Midbrain (tissue), 1 donor: ENCODE measurements around the gene PARD3B.

ENCODE experiments used
- DNase-seq: peaks from one replicate; lab custom pipeline; 2025; lab: John Stamatoyannopoulos, UW

The PARD3B gene

GRCh38 chr2:205273627-205274026 lies 728.4 kb downstream of the PARD3B start:
- DNase-seq = no peak

DNA sequence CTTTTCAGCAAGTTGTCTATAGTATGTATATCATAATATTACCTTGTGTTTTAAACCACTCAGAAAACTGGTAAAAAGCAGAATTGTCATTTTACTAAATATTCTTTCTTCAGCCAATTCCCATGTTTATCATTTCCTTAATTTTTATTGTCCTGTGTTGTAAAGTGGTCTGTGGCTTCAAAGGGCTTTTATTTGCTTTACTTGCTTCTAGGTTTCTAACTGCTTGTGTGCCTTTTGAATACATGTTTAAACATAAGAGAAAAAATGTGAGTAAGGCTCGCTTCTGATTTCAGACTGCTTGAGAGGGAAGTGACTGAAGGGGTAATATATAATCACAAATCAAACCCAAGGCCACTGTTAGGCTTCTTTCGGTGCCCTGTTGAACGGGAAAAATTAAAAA lies 729.5 kb downstream of the PARD3B start:
- no peak for DNase-seq

GRCh38 chr2:205276116-205276777 lies 731.0 kb downstream of the PARD3B start:
- no peak for DNase-seq

DNA sequence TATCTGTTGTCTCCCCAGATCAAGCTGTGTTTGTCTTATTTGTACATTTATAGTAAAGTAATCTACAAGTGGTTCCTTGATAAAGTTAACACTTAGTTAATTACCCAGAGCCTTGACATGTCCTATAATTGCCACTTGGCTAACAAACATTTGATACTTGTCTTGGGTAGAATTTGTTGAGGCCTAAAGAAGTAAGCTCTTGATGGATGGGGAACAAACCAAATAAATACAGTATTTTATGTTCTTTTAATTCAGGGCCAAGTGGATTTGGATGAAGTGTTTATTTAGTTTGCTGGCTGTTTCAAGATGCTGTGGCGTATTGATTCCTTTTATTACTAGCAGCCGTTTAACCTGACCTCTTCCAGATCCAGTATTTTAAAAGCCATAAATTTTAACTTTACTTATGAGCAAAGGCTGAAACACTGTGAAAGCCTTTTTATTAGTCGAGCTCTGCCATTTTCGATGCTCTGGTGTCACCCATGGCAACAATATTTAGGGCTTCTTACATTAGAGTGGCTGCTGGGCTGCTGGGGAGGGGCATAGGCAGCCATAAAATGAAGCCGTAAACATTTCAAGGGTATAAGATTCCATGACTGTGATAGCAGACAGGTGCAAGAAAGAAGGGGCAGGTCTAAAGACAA lies 735.4 kb downstream of the PARD3B start:
- no peak for DNase-seq

GRCh38 chr2:205283736-205284270 lies 738.5 kb downstream of the PARD3B start:
- no peak for DNase-seq

DNA sequence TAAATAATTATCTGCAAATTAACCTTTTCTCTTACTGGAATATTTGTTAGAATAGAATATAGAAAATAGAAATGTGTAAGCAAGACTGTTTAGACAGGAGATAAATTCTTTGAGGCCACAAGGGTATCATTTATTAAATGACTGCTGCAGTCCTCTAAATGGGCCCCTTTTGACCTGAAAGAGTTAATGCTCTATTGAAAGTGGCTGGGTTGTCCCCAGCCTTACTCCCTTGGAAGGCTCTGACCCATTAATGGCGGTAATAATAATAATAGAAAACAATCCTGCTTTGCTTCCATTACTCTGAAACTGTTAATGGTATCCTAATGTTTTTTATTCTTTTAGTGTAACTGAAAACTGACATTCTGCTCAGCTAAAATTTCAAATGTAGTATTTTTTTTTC lies 739.1 kb downstream of the PARD3B start:
- no peak for DNase-seq

GRCh38 chr2:205287316-205287715 lies 742.0 kb downstream of the PARD3B start:
- no peak for DNase-seq

DNA sequence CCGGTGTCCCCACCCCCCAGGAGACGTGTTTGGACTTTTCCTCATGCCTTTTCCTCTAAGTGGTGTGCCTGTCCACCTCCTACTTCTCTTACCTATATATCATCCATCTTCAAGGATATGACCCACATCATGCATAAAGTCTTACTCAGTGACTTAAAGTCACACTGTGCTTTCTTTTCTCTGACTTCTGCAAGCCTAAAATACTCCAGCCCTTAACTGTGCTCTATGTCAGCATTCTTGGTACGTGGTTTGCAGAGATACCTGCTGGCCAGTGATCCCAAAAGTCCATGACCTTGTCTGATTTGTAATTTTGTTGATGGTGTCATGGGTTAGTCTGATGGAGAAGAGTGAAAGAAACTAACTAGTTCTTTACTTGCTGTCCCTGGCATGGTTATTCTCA lies 743.4 kb downstream of the PARD3B start:
- DNase-seq = no peak

DNA sequence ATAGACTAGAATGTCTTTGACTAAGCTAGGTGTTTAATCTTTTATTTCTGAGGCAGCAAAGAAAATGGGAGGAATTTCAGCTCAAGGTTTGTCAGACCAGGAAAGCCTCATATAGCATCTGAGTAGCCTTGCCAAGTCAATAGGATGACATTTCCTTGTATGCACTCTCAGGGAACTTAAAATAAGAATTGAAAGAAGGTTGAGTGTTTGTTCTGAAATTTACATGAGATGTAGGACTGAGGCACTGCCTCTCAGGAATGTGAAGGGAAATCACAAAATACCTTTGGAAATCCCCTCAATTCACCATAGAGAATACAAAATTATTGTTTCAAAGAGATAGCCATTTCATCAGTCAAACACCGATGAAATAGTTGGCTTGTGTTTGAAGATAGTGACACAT lies 745.0 kb downstream of the PARD3B start:
- DNase-seq = no peak

GRCh38 chr2:205292665-205293295 lies 747.5 kb downstream of the PARD3B start:
- DNase-seq = no peak

GRCh38 chr2:205293559-205293958 lies 748.3 kb downstream of the PARD3B start:
- no peak for DNase-seq

DNA sequence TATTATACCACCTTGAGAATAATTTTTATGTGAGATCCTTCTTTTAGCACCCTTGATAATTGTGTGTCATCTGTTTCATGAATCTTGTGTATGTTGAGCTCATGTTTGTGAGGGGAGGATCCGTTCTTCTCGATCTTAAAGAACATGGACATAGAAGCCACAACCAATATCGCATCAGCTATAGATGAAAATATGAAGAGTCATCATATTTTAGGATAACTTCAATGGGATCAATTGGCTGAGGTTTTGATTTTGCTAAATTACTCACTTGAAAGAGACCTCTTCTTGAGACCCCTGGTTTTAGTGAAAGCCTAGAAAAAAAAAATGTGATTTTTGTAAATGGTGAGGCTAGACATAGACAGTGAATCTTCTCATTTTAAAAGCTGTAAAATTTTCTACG lies 751.7 kb downstream of the PARD3B start:
- no peak for DNase-seq

GRCh38 chr2:205297368-205297767 lies 752.1 kb downstream of the PARD3B start:
- DNase-seq = no peak

DNA sequence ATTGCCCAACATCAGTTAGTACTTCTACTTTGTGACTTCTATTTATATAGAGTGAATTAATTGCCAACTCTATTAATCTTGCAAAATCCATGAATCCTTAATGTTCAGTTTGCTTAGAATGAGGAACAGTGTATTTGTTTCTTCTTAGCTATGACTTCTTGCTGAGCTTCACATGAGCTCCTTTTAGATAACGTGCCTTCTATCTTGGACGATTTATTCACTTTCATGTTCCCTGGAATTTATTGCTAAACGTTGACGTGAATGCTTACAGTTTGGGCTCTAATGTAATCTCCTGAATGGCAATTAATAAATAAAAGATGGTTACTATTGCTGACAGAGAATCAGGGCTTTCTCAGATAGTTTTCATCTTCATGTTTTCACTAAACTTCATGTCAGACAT lies 752.6 kb downstream of the PARD3B start:
- DNase-seq = no peak

DNA sequence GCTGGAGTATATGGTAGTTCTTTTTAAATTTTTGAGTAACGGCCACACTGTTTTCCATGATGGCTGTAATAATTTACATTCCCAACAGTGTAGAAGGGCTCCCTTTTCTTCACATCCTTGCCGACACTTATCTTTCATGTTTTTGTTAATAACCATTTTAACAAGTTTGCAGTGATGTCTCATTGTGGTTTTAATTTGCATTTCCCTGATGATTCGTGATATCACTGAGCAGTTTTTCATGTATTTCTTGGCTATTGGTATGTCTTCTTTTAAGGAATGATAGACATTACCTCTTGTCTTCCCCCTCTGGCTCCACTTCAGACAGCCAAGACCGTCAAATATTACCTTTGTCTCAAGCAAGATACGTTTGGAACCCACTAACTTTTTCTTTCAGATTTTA lies 765.9 kb downstream of the PARD3B start:
- DNase-seq = no peak

- DNase-seq = no peak
These were observed 776.0 kb downstream of the PARD3B start for GRCh38 chr2:205321231-205321630.

DNA sequence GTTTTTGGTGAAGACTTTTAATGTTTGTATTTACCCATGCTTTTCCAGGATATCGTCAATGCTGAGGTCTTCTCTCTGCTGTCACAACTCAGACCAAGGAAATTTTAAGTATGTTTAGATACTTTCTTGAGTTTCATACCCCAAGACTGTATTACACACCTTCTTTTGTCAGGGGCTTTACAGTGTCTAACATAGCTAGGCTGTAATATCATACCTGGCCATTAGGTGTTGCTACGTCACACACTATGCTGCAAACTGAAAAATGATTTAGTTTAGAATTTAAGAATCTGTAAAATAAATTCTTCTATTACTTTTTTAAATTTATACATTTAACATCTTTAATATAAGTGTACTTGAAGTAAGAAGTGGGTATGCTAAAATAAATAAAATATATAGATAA lies 778.7 kb downstream of the PARD3B start:
- no peak for DNase-seq

GRCh38 chr2:205324355-205324754 lies 779.1 kb downstream of the PARD3B start:
- DNase-seq = no peak

DNA sequence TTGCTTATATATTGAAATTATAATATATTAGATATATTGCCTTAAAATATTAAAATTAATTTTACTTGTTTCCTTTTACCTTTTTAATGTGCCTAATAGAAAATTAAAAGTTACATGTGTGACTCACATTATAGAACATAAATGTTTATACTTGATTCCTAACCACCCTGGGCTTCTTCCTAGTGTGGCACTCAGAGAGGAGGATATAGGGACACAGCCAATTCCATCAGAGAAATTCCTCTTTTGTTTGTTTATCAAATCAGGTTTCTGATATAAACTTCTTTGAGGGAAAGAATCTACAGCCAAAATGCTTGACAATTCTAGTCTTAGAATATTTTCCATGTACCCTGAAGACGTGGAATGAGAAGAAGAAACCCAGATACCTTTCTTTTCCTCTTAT lies 788.1 kb downstream of the PARD3B start:
- DNase-seq = no peak

DNA sequence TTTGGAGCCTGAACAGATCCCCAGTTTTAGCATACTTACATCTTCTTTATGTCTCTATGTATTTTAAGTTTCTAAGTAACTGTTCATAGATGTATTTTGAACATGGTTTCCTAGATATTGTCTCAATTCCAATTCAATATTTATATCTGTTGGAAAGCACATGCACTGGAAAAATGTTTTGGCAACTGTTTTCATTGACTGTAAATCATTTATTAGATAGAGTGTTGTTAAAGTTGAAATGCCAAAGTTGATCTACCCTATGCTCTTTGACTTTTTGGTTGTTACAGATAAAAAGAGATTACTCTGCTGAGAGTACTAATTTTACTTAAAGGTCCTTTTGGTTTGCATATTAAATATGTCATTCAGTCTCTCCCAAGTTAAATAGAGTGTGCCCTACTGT lies 792.0 kb downstream of the PARD3B start:
- no peak for DNase-seq

DNA sequence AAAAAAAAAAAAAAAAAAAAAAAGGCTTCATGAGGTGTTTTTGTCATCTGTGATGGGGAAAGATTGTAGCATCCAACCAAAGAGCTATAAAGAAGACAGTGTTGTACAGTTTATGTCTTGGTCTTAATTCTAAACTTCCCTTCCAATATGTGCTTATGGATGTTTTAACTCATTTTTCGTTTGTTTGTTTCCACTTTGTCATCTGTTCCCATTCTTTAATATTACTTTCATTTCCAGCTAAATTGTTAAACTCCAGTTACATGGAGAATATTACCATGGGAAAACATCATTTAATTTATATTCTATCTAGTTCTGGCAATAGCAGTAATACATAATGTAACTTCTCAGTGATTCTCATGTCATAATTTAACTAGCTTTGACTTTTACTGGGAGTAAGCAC lies 792.9 kb downstream of the PARD3B start:
- no peak for DNase-seq

DNA sequence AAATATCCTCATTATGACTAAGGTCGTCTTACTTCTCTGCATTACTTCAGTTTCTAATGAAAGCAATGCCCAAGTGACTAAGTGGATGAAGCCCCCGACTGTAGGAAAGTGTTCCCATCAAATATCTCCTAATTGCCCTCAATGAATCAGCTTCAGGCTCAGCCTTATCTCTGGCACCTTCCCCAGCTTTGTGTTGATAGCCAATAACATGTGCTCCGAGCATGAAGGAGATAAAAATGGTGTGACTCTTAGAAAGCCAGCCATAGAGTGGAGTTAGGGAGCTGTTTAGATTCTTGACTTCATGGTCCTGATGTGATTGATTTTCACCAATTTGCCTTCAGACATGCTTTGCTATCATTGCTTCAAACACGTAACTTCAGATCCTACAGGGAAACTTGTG lies 797.8 kb downstream of the PARD3B start:
- no peak for DNase-seq

DNA sequence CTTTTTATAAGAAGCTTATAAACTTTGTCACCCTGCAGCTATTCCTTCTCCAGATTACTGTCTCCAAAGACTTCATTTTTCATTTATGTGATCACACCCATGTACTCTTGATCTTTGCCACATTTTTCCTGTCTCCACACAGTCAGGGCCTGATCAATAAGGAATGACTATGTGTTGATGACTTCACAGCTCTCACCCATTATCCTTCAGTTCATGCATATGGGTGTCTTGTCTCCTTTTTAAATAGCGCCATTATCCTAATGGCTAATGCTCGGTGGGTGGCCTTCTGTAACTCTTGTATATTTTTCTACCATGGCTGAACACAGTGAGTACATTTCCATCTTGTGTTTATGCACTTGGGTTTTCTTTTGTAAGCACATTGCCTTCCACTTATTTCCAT lies 801.4 kb downstream of the PARD3B start:
- no peak for DNase-seq
